HG03175 (cell line): ENCODE data around the gene DOC2B.

Experiments used
- ATAC-seq: cut with Tn5 transposase; IDR thresholded peaks from one replicate; pipeline ENCODE4 v1.9.1; 2021; ENCODE audit warnings: mild to moderate bottlenecking, moderate library complexity; ENCODE audit not compliant: unreplicated experiment

Gene DOC2B

DNA sequence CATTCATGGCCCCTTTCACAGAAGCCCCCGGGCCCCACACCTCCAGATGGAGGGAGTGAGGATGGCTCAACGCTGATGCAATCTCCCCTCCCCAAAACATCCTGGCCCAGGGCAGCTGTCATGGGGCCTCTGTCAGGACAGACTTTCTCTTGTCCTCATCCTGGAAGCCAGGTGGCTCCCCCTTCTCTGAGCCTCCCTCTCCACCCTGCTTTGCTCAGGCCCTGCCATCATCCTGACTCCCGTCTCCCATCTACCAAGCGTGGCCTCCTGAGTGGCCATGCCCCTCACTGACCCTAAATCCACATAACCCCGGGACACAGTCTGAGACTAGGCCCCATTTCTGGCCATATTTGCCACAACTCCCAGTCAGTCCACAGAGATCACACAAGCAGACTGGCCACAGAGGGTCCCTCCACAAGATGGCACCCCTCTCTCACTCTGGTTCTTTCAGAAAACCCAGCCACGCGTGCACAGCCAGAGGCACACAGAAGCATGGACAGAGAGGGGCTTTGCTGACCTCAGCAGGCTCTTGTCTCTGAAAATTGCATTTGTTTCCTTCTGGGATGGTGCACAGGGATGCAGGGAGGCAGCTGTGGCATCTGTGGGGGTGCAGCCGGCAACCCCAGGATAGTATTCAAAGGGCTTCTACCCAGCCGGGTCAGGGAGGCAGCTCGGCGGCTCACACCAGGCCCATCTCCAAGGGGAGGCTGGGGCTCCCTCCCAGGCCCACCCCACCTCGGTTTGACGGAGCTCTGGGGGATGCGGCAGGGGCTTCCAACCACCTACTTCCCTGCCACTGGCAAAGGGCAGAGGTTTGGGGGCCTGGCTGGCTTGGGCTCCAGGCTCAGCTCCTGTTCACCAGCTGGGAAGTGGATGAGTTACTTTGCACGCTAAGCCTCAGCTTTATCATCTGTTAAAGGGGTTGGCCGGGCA lies 16.9 kb downstream of the DOC2B start:
- no peak for ATAC-seq

DNA sequence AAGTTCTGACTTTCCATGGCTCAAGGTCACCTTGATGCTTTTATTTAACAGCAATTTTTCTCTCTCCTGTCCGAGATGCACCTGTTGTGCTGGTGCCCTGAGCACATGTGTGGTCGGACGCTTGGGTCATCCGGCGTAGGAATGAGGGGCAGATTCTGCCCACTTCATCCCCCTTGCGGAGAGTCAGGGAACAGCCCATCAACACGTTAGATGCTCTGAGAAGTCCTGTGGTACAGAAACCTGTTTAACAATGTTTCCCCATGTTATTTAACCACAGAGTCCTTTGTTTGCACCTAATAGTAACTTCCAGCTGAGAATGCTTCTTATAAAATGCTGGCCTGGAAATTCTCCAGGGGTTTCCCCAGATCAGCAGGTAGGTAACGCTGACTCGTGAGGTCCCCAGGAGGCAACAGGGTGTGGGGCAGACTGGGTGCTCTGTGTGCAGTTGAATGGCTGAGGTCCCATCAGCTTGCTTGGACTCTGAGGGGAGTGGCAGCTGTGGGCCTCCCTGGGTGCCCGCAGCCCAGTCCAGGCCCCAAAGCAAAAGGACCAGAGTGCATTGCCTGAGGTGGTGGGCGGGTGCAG lies 17.8 kb downstream of the DOC2B start:
- ATAC-seq, result no peak

DNA sequence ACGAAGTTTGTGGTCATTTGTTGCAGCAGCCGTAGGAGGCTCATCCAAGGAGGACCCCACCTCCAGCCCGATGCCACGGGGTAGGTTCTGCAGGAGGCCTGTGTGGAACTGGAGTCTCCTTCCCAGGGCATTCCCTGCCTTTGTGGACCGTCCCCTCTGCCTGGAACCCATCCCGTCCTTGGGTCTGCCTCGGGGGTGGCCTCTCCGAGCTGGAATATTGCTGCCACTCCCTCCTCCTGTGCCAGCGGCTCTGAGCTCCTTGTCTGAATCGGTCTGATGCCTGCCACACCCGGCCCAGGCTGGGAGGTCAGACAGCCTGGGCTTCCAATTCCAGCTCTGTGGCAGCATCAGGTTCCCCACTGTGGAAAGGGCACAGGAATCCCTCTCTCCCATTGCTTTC lies 18.8 kb downstream of the DOC2B start:
- no peak for ATAC-seq

DNA sequence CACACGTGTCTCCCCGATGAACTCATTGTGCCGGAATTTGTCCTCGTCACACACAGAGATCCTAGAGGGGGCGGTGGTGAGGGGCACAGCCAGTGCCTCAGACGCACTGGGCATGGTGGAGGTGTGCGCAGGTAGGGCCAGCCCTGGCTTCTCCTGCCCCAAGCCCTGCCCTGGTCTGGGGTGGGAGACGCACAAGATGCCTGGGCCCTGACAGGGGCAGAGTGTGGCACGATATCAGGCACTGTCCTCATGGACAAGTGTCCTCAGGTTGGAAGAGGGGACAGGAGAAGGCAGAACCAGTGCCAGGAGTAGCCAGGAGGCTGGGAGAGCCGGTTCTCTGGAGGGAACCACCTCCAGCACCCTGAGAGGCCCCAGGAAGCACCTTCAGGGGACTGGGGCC lies 20.0 kb downstream of the DOC2B start:
- no peak for ATAC-seq

DNA sequence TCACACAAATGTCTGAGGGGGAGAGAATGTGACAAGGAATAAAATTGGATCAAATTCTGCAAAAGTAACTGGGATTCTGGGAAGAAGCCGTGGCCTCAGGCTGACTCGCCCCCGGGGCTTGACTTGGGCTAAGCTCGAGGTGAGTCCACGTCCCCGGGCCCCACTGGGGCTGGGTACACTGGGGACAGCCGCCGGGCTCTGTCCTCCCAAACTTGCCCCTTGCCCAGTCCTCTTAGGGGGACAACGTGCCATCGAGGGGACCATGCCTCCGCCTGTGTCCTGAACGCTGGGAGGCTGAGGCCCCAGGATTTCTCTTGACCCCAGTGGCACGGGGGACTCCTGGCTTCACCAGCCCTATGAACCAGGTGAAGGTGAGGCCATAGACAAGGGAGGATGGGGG lies 21.1 kb downstream of the DOC2B start:
- ATAC-seq, result no peak

DNA sequence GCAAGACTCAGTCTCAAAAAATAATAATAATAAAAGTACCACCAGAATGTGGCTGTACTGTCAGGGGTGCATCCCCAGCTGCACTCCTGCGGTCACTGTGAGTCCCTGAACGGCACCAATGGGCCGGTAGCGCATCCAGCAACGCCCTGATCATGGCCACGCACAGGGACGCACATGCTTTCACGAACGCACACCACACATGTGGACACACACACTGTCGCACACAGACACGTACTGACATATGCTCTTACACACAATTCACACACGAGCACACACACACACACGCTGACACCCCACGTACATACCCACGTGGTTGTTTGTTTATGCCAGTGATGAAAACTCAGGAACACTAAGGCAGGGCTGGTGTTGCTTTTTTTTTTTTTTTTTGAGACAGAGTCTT lies 21.8 kb downstream of the DOC2B start:
- ATAC-seq, result no peak

DNA sequence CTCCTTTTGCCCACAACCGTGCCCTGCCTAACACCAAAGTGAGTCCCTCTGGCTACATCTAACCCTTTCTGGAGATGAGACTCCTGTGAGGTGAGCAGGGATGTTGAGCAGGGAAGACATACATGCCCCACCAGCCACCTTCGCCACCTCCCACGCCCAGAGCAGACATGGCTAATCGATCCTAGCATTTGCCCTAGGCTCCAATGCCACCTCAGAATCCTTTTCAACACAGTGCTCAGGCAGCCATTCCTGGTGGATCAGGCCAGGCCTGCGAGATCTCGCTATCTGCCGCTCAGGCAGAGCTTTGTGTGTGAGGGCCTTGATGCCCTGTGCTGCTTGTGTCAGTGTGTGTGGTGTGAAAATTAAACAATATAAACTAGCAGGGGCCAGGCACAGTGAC lies 23.1 kb downstream of the DOC2B start:
- no peak for ATAC-seq

DNA sequence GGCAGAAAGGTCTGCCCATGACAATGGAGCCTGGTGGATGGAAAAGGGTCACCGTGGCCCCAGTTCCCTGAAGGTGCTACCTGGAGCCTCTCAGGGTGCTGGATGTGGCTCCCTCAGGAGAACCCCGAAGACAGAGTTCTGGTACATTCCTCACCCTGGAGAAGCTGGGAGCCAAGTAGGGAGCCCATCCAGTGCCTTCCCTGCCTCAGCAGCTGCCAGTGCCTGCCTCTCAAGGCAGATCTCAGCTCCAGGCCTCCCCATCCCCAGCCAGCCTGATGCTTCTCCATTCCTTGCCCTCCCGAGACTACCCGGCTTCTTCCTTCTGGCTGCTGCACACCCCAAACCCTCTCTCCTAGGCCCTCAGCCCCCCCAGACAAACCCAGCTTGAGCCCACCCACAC lies 23.5 kb downstream of the DOC2B start:
- ATAC-seq, result no peak

DNA sequence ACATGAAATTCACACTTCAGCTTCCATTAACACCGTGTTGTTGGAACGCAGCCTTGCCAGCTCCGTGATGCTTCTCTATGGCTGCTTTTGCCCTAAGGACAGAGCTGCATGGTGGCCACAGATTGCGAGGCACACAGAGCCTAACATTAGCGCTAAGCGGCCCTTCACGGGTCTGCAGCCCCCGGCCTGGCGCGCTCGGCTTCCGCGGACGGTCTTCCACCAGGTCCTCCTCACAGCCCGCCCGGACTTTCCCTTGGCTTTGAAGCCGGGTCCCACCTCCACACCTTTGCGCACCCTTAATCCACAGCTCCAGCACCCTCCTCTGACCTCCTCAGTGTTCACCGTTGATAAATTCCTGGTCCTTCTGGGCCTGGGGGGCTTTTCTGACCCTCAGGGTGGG lies 24.5 kb downstream of the DOC2B start:
- ATAC-seq, result no peak

DNA sequence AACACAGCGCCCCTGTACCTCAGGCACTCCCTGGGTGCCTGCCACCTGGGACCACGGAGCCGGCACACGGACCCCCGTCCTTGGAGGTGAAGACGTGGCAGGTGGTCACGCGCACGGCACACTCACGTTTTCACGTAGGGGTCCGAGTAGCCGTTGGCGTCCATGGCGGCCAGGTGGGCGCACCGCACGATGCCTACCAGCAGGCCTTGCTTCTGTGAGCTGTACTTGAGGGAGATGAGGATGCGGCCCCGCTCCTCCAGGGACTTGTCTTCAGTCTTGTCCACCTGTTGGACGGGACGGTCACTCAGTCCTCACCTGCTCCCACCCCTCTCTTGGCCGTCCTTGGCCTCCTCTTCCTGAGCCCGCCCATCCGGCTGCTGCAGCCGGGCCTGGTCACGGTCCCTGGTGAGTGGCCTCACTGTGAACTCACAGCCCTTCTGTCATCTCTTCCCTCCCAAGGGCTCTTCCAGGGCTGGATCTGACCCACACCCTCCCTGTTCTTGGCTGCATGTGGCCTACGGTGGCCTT lies 25.3 kb downstream of the DOC2B start:
- no peak for ATAC-seq

DNA sequence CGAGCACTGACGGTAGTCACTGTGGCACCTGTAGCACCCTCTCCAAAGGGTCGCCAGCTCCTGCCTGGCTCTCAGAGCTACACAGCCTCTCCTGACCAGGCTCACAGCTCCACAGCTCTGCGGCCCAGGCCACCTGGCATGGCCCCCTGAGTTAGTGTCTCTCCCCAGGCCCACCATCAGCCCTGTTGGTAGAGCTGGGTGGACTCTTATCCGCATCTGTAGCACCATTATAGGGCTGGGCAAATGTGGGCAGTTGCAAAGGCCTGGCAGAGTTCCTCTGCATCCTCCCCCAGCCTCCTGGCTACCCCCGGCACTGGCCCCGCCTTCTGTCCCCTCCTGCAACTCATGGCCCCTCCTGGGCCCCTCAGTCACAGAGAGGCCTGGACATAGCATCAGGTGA lies 25.9 kb downstream of the DOC2B start:
- ATAC-seq, result no peak

DNA sequence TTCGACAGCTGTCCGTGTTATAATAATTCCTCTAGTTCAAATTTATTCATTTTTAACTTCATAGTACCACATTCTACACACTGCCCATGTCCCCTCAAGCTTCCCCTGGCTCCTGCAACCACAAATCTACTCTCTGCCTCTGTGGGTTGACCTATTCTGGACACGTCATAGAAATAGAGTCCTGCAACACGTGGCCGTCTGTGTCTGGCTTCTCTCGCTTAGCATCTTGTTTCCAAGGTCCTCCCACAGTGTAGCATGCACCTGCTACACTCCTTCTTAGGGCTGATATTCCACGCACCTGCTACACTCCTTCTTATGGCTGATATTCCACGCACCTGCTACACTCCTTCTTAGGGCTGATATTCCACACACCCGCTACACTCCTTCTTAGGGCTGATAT lies 27.6 kb downstream of the DOC2B start:
- no peak for ATAC-seq

DNA sequence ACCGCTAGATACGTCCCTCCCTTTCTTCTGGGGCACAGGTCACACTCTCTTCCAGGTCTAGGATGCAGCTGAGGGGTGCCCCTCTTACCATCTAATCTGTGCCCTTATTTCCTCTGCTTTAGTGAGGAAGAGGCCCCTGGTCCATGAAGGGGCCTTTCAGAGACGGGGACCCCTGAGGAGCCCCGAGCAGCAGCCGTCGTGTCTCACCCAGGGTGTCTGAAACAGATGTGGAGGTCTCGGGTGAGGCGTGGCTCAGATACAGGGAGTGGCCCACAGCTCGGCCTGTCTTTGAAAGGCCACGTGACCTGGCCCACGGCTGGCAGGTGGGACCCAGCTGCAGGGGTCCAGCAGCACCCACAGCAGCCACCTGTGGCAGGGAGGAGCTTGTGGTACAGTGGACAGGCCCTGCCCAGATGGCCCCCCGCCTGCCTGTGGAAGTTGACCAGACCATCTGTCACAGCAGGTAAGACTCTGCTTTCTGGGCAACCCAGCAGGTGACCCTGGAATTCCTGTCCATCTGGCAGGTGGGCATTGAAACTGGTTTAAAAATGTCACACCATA lies 28.5 kb downstream of the DOC2B start:
- no peak for ATAC-seq

DNA sequence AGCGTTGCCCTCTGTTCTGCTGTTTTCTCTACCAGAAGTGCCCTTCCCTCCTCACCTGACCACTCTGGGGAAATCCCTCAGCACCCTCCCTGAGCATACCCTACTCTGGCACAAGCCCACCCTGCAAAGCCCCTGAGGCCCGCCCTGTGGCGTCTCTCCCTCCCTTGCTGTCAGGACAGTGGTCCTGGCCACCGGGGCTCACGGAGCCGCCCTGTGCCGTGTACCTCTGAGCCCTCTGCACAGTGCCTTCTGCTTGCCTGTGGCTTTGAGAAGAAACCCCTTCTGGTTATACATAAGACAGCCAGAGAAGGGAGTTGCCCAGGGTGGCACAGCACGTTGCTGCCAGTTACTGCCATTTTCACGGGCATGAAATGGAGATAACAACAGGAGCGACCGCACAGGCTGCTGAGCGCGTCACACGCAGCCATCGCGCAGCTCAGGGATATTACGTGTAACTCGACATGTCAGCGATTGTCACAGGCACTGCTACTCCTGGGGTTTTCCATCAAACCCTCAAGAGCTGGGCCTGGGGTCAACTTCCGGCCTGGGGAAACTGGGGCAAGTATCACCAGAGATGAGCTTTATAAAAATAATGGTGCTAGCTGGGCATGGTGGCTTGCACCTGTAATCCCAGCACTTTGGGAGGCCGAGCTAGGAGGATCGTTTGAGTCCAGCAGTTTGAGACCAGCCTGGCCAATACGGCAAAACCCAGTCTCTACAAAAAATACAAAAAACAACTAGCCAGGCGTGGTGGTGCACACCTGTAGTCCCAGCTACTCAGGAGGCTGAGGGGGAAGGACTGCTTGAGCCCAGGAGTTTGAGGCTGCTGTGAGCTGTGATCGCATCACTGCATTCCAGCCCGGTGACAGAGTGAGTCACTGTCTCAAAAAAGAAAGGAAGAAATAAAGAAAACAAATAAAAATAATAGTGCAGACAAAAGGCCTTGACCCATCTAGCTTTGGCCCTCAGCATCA lies 29.3 kb downstream of the DOC2B start:
- ATAC-seq, result no peak

DNA sequence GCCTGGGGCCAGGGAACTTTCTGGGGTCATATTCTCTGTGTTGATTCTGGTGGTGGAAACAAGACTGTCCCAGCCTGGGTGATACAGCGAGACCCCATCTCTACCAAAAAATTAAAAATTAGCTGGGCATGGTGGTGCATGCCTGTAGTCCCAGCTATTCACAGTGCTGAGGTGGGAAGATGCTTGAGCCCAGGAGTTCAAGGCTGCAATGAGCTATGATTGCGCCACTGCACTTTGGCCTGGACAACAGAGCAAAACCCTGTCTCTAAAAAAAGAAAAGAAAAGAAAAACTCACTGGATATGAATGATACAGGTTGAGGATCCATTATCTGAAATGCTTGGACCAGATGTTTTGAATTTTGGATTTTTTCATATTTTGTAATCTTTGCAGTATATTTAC lies 30.4 kb downstream of the DOC2B start:
- ATAC-seq, result no peak

DNA sequence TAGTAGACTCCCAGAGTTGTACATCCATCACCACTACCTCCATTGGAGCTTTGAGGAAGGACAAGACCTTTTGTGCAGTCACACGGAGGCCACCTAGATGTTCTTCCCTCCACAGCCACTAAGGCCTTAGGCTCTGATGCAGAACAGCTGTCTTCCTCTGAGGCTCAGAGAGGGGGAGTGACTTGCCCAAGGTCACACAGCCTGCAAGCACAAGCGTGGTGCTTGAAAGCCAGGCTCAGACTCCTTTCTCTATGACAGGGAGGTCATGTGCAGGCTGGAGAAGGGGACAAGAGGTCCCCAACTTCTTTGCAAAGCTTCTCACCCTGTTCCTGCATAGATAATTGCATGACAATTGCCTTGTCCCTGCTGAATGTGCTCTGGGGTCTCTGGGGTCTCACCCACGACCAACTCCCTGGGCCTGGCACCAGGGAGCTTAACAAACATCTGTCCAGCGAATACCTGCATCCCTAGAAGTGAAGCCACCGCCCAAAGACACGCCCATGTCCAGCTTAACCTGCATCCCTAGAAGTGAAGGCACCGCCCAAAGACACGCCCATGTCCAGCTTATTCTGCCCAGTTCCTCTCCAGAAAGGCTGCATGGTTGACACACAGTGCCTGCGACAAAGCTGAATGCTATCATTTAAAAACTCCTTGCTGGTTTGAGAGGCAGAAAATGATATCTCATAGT lies 31.4 kb downstream of the DOC2B start:
- no peak for ATAC-seq

DNA sequence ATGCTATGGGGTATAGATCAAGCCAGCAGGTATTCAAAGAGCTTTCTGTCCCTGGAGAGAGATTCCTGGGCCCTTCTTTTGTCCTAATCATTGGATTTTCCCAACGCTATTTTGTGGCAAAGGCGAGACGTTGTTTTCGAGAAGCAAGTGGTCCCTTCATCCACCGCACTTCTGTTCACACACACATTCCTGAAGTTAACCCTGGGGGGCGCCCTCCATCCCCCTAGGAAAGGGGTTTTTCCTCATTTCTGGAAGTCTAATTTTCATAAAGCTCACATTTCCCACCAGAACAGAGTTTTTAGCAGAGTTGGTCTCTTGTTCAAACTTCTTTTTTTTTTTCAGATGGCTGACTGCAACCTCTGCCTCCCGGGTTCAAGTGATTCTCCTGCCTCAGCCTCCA lies 32.2 kb downstream of the DOC2B start:
- ATAC-seq, result no peak

DNA sequence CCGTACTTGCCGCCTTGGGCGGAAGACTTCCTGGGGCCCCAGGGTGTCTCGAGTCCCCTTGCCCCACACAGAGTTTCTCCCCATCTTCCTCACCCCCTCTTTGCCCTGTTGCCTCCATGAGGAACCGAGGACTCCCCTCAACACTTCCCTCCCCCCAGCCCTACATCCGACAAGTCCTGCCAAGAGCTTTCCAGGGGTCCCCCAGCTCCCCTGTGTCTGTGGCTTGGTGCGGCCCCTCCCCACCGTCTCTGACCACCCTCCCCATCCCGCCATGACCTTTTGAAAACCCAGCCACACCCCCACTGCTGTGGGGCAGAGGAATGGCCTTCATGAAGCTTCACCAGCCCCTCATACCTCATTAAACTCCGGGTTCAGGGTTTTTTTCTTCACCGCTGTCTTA lies 32.7 kb downstream of the DOC2B start:
- ATAC-seq, result no peak

DNA sequence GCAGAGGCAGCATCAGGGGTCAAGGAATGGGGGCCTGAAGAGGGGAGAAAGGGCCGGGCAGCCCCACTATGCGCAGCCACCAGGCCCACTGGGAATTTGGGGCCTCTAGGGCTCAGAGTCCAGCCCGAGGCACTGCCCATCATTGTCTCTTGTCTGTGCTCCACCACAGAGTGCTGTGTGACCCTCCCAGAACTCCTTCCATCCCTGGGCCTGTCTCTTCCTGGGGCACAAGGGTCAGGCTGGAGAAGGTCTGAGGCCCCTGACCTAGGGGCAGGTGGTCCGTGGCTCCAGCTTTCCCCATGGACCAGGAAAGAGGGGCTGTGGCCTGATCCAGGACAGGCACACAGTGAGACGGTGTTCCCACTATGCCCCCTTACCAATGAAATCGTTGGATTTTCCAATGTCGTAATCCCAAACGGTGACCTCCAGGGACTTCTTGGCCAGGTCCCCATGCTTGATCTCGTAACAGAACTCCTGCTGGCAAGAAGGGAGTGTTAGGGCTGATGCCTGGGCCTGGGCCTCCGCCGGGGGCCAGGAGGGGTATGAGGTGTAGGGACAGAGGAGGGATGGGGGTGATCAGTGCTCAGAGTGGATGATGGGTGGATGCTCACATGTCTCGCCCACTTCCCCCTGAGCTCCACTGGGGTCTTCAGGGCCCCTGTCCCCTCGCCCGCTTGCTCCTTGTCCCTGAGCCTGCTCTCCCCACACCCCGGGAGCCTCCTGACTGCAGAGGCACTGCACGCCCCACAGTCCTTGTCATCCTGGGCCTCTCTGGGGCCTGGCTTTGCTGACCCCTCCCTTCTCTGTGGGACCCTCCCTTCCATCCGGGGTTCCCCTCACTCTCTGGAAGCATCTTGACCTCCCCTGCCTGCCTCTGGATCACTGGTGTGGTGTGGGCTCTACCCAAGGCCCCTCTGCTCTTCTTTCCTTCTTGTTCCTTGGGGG lies 33.4 kb downstream of the DOC2B start:
- no peak for ATAC-seq
